ENCODE results near the gene MTSS2. TPM values are rescaled to one million over a fixed set of nuclear protein-coding genes. Genes with fewer than 3 reads are reported as not detected.

MTSS2 gene, protein sequence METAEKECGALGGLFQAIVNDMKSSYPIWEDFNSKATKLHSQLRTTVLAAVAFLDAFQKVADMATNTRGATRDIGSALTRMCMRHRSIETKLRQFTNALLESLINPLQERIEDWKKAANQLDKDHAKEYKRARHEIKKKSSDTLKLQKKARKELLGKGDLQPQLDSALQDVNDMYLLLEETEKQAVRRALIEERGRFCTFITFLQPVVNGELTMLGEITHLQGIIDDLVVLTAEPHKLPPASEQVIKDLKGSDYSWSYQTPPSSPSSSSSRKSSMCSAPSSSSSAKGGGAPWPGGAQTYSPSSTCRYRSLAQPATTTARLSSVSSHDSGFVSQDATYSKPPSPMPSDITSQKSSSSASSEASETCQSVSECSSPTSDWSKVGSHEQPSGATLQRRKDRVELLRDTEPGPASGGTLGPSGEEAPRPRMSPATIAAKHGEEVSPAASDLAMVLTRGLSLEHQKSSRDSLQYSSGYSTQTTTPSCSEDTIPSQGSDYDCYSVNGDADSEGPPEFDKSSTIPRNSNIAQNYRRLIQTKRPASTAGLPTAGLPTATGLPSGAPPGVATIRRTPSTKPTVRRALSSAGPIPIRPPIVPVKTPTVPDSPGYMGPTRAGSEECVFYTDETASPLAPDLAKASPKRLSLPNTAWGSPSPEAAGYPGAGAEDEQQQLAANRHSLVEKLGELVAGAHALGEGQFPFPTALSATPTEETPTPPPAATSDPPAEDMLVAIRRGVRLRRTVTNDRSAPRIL
- 9.7 and 33.2 TPM in 2 replicates for total RNA-seq

- DNase-seq (ENCODE audit: low read depth): peak; percentile 33
These were observed at the start of gene MTSS2 for GRCh38 chr16:70685938-70686375. Gene MTSS2 (minus strand): TSS chr16:70686053. CDS start chr16:70685791, 262 bp downstream.

DNA sequence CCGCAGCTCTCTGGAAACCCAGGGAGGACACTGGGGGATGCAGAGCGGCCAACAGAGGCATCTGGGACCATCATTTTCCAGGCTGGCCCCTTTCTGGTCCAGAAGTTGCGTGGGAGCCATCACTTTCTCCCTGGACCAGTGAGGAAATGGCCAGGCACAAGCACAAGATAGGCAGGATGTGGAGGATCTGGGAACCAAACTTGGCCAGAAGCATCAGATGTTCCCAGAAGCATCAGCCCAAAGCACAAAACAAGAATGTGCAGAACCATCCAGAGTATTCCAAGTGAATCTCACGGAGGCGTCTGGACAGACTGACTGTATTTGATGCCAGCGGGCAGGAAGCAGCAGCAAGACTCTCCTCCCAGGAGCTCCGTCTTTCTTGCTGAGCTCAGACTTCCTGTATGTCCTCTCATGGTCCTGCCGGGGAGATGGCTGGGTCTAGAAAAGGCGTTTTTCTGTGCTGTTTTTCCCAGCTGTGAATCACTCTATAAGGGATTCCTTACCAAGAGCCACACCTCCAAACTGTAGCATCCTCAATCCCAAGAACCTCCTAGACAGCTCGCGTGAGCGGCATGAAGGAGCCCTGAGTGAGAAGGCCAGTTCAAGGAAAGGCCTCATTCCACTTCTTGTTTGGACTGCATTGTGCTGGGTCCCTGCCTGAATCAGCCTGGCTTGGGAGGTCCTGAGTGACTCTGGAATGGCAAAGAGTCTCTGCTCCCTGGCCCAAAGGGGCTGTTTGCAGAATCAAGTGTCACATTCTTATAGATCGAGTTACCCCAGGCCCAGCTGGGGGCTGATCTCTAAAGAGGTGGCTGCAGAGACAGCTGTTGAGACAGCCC is 49.5 kb upstream of the MTSS2 start:
- DNase-seq (ENCODE audit: low read depth): no peak

- DNase-seq (ENCODE audit: low read depth): no peak
These were observed 48.8 kb upstream of the MTSS2 start for GRCh38 chr16:70734522-70735095.

DNA sequence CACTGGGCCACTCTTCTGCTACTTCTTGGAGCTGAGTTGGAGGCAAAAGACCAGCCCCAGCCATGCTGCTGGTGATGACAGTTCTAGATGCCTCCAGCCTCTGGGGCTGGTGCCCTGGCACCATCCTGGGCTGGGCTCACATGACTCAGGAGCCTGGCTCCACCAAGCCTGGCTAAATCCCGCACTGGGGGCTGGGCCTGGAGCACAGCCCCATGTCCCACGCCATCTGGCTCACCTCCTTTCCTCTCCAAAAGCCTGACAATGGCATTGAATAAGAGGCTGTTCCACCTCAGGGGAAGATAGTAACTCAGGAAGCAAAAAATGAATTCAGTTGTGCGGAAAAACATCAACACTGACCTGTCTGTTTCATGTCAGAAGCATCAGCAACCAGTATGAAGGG is 45.1 kb upstream of the MTSS2 start:
- DNase-seq (ENCODE audit: low read depth): no peak

DNA sequence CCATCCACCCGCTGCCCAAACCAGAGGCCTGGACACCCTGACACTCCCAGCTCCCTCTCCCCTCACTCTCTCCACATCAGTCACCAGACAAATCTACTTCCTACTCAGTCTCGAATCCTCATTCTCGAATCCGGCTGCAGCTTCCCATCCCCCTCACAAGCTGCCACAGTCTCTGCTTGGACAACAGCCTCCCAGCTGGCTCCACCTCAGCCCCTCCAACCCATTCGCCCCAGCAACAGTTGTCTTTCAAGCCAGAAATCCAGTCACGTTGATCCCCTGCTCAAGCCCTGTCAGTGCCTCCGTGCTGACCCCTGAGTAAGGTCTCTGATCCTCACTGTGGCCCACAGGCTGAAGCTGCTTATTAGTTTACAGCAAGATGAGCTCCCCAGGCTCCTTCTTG is 44.2 kb upstream of the MTSS2 start:
- DNase-seq (ENCODE audit: low read depth): no peak

- DNase-seq (ENCODE audit: low read depth): no peak
These were observed 43.4 kb upstream of the MTSS2 start for GRCh38 chr16:70729292-70729691.

DNA sequence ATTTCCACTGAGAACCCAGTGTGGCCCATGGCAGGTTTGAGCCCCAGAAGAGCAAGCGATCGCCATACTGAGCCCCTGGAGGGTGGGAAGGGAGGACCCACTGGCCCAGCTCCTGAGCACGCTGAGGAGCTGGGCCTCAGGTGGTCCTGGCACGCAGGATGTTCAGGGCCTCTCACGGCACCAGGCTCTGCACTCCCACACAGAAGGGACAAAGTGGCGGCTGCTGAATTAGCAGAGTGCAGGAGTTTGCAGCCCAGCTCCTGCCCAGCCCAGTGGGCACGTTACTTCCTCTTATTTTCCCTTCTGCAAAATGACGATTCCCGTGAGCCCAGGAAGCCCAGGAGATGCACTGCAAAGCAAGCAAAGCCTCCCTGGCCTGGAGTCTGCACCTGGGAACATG is 42.3 kb upstream of the MTSS2 start:
- DNase-seq (ENCODE audit: low read depth): no peak

GRCh38 chr16:70726892-70727361 is 41.1 kb upstream of the MTSS2 start:
- DNase-seq (ENCODE audit: low read depth): no peak

DNA sequence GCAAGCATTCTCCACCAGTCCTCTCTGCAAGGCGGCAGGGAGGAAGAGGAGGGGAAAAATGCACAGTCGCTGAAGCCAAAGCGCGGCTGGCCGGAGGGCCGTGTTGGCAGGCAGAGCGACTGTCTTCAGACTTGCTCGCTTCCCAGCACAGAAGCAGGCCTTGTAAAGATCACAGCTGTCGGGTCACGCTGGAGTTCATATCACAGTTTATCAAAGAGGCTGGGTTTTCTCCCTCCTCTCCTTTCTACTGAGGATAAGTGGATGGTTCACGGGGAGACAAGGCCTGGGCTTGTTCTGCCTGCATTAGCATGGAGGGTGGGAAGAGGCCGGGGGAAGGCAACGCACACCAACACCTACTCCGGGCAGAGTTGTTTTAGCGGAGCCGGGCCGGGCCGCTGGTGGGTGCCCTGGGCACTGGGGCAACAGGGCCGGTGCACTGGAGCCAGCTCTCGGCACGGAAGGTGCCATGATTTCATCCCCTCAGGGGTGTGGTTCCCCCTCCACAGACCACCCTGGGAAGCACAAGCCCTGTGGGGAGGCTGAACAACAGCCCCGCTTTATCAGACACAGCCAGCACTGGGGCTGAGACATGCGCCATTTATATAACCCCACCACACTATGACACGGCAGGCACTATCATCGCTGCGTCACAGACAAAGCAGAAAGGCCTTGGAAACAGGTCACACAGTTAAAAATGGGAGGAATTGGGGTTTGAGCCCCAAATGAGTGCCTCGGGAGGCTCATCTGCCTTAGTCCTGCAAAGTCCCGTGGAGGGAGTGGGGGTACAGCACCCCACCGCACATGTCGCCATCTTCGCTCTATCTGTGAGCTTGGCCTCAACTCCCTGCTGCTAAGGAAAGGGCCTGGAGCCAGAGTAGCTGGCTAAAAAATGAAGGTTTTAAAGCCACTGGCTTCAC is 40.3 kb upstream of the MTSS2 start:
- DNase-seq (ENCODE audit: low read depth): no peak

DNA sequence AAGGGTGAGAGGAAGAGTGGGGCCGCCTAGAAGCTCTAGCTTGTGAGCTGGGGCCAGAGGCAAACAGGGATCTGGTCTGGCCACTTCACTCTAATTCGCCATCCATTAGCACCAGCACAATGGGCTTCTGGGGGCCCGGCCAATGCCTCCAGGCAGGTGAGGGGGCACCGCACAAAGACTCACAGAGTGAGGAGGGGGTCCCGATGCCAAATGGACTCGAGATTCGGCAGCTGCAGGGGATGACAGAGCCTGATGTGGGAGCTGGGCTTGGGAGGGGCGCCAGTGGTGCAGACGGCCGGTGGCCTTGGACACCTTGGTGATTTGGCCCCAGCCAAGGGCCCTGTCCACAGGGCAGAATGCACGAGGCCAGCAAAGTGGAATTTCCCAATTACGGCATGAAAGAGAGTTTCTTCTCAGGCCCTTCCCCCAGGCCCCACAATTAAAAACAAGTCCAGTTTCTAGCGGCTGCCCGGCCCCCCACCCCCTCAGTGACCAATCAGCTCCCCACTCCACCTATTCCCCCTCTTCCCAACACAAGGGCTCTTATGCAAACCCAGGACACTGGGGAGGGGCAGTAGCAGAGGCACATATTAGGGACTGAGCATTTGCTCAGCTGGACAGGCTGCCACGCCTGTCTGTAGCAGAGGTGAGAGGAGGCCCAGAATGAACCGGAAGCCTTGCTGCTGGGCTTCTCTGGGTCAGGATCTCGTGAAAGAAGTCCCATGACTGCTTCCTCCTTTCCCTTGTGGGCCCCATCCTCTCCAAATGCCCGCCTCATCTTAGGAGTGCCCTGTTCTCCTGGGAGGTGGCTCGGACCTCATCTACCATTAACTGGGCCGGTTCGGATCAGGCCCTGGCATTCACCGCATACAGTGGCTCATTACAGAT is 39.4 kb upstream of the MTSS2 start:
- peak; percentile 16 for DNase-seq (ENCODE audit: low read depth)

DNA sequence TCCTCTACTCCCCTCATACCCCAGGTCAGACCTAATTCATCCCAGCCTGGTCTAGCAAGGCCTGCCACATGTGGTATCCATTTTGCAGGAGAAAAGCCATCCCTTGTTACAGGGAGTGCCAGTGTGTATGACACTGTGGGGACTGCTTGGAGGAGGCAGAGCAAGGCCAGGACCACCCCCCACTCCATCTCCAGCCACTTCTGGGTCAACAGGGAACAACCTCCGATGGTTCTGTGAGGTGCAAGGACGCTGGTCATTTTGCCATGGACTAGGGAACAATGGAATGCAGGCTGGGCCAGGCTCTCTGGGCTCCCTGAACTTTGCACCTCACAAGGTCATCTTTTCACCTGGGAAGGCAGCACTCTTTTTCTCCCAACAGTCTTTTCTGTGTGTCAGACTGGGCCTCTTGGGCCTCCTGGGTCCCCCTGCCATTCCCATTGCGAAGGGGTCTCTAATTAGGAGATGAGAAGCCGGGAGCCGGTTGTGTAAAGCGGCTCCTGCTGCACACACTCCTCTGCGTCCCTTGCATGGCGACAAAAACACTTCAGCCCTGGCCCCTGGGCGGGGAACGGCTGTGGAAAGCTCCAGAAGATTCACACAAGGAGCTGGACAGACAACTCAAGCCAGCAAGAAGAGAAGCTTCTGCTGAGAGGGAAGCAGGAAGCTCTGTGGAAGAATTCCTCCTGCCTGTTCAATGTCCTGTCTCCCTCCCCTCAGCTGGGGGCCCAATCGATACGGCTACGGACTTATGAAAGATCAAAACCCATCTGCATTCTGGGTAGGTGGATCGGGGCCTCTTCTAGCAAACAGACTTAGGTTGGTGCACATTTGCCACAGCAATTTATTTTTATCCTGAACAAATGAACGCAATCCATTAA is 38.5 kb upstream of the MTSS2 start:
- DNase-seq (ENCODE audit: low read depth): no peak

GRCh38 chr16:70723740-70724145 is 37.9 kb upstream of the MTSS2 start:
- no peak for DNase-seq (ENCODE audit: low read depth)

- DNase-seq (ENCODE audit: low read depth): no peak
These were observed 35.5 kb upstream of the MTSS2 start for GRCh38 chr16:70721202-70721963.

DNA sequence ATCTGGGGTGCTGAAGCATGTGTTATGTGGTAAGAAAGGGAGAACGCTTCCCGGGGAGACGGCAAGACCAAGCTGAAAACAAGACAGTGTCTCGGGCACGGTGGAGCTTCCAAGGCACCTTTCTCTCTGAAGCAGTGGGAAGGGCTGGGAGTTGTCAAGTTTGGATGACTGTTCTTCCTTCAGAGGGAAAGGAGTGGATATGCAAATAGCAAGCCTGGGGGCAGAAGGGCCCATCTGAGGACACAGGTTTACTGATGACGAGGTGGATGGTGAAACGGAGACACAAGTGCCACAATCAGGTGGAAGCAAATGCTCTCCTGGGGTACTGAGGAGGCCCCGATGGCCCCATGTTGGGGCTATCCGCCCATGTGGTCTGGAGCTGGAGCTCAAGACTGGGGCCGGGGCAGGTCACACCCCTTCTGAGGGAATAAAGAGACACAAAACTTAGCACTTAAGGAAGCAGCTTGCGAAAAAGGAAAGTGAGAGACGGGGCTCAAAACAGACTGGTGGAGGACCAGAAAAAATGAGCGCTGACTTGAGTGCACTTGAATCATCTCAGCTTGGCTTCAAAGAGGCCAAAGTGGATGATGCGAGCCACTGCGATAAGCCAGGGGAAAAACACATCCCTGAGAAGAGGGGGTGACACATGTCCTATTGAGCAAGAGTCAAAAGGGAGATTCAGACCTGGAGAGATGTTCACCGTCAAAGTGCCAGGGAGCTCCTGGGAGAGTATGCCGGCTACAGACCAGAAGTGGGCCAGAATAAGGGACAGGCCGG is 34.8 kb upstream of the MTSS2 start:
- no peak for DNase-seq (ENCODE audit: low read depth)

DNA sequence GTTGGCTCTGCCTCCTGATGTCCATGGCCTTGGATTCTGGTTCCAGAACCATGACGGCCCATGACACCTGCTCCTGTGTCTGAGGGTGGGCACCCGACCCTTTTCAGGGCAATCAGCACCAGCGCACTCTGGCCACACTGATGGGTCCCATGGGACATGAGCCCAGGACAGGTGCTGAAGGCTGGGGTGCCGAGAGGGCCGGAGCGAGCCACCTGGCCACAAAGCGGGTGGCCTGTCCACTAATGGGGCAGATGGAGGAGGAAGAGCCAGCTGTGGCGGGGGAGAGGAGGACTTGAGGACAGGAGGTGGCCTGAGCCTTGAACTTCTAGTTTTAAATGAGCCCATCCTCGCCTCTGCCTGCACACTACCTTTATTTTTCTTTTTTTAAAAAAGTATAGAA is 31.2 kb upstream of the MTSS2 start:
- no peak for DNase-seq (ENCODE audit: low read depth)

GRCh38 chr16:70715860-70716357 is 30.1 kb upstream of the MTSS2 start:
- peak; percentile 86 for DNase-seq (ENCODE audit: low read depth)

All from renal cortical epithelial cell (primary cell).